GM21381 (cell line): ENCODE measurements around the gene SHROOM2.

Experiments used
- ATAC-seq: cut with Tn5 transposase; IDR thresholded peaks from one replicate; pipeline ENCODE4 v1.9.1; 2021; ENCODE audit warnings: mild to moderate bottlenecking, moderate library complexity; ENCODE audit not compliant: unreplicated experiment

Gene SHROOM2

DNA sequence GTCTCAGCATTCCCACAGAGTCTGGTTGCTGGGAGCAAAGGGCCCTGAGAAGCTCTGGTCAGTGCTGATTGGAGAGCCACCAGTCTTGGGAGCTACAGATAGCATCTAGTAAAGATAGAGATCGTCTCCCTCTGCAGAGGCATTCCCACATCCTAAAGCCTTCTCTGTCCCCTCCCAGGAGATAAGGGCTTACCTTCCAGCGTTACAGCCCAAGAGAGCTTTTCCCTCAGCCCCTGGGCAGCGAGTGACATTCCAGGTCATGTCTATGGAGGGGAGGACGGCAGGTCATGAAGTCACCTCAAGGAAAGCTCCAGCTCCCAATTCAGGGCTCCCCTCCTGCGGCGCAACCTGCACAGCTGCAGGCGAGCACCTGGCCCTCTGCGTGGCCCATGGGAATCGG lies 210.8 kb downstream of the SHROOM2 start:
- ATAC-seq, result peak; percentile 9

DNA sequence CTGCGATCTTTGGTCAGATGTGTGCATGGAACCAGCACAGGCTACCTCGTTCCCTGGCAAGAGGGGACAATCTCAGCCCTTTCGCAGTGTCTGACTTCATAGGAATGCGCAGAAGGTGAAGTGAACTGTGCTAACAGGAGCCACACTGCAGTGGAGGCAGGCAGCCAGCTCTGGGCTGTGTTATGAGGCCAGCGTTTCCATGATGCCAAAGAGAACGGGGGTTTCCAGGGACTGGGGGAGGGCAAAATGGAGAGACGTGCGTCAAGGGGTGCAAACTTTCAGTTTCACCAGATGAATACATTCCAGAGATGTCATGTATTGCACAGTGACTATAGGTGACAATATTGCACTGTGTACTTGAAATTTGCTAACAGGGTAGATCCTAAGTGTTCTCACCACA lies 211.3 kb downstream of the SHROOM2 start:
- ATAC-seq, result peak; percentile 61
